GM23338 (cell line): ENCODE data around the gene PJA2. TPM values are rescaled to one million over a fixed set of nuclear protein-coding genes. Genes with fewer than 3 reads are reported as not detected.

Experiments
- ATAC-seq: fragments of 200-7000 bp; cut with Tn5 transposase; 3 replicates; pipeline ENCODE4 v1.9.1; 2020
- DNase-seq: peaks from one replicate; pipeline ENCODE4 v3.0.0-alpha.2; 2015; ENCODE audit warnings: low spot score
- H2AFZ ChIP-seq: fragments of 200-600 bp; sonication (generic); 2 replicates; pipeline ENCODE4 v1.8.0; 2016; ENCODE audit warnings: antibody characterized with exemption, mild to moderate bottlenecking, moderate library complexity
- H3F3A ChIP-seq: fragments of 200-600 bp; sonication (generic); replicated peaks from 2 replicates; pipeline ENCODE4 v1.8.0; 2017; ENCODE audit warnings: antibody characterized with exemption, mixed run types, low read depth
- H3K27ac ChIP-seq: fragments of 200-600 bp; sonication (generic); 2 replicates; pipeline ENCODE4 v1.6.1; 2016; ENCODE audit warnings: low read depth
- H3K27me3 ChIP-seq: fragments of 200-600 bp; sonication (generic); 2 replicates; pipeline ENCODE4 v1.8.0; 2016; ENCODE audit warnings: mild to moderate bottlenecking, mixed run types, moderate library complexity; ENCODE audit not compliant: insufficient read depth
- H3K36me3 ChIP-seq: fragments of 200-600 bp; sonication (generic); 2 replicates; pipeline ENCODE4 v1.8.0; 2016; ENCODE audit warnings: mild to moderate bottlenecking; ENCODE audit not compliant: insufficient read depth
- H3K4me1 ChIP-seq: fragments of 200-600 bp; sonication (generic); 2 replicates; pipeline ENCODE4 v1.8.0; 2016; ENCODE audit warnings: mild to moderate bottlenecking, moderate library complexity; ENCODE audit not compliant: insufficient read depth
- H3K4me2 ChIP-seq: fragments of 200-600 bp; sonication (generic); 2 replicates; pipeline ENCODE4 v1.7.1; 2017; ENCODE audit warnings: mixed run types
- H3K4me3 ChIP-seq: fragments of 200-600 bp; sonication (generic); 2 replicates; pipeline ENCODE4 v1.6.1; 2016; ENCODE audit warnings: mixed run types
- H3K79me2 ChIP-seq: fragments of 200-600 bp; sonication (generic); replicated peaks from 2 replicates; pipeline ENCODE4 v1.8.0; 2017; ENCODE audit warnings: mild to moderate bottlenecking; ENCODE audit not compliant: insufficient read depth
- H3K9me2 ChIP-seq: fragments of 200-600 bp; sonication (generic); 2 replicates; pipeline ENCODE4 v1.8.0; 2017; ENCODE audit not compliant: insufficient read depth
- H4K20me1 ChIP-seq: fragments of 200-600 bp; sonication (generic); replicated peaks from 2 replicates; pipeline ENCODE4 v1.8.0; 2017; ENCODE audit warnings: mild to moderate bottlenecking; ENCODE audit not compliant: insufficient read depth
- H3K27ac Mint-ChIP-seq: 2 replicates; pipeline ENCODE4 v1.8.0; 2020; ENCODE audit warnings: inconsistent platforms, mild to moderate bottlenecking, moderate library complexity, mixed read lengths
- H3K27me3 Mint-ChIP-seq: 3 replicates; pipeline ENCODE4 v1.8.0; 2022; ENCODE audit warnings: low read depth, mild to moderate bottlenecking, moderate library complexity, mixed read lengths, inconsistent platforms; ENCODE audit not compliant: insufficient read depth, poor library complexity
- H3K36me3 Mint-ChIP-seq: 3 replicates; pipeline ENCODE4 v1.8.0; 2021; ENCODE audit warnings: low read depth, mild to moderate bottlenecking, inconsistent platforms, moderate library complexity, mixed read lengths
- H3K4me1 Mint-ChIP-seq: 3 replicates; pipeline ENCODE4 v1.8.0; 2020; ENCODE audit warnings: mild to moderate bottlenecking, inconsistent platforms, mixed read lengths
- H3K4me3 Mint-ChIP-seq: 3 replicates; pipeline ENCODE4 v1.8.0; 2021; ENCODE audit warnings: moderate library complexity, mild to moderate bottlenecking, inconsistent platforms, mixed read lengths
- H3K9me3 Mint-ChIP-seq: 3 replicates; pipeline ENCODE4 v1.8.0; 2020; ENCODE audit warnings: moderate library complexity, mild to moderate bottlenecking, inconsistent platforms, mixed read lengths
- CREB1 ChIP-seq: fragments of 250-450 bp; sonication (Bioruptor Pico); IDR thresholded peaks from 2 replicates; pipeline ENCODE4 v1.5.0; 2020; ENCODE audit warnings: low read depth, mild to moderate bottlenecking, moderate library complexity
- EZH2 ChIP-seq: fragments of 200-600 bp; sonication (generic); IDR thresholded peaks from one replicate; pipeline ENCODE4 v1.8.0; 2017; ENCODE audit warnings: antibody characterized with exemption, mild to moderate bottlenecking, low read depth; ENCODE audit not compliant: unreplicated experiment
- EZH2phosphoT487 ChIP-seq: fragments of 200-600 bp; sonication (generic); IDR thresholded peaks from one replicate; pipeline ENCODE4 v1.8.1; 2018; ENCODE audit warnings: antibody characterized with exemption; ENCODE audit not compliant: unreplicated experiment
- JUNB ChIP-seq: IDR thresholded peaks from one replicate; pipeline ENCODE4 v1.6.1; 2016; ENCODE audit warnings: antibody characterized with exemption; ENCODE audit not compliant: unreplicated experiment
- NANOG ChIP-seq: IDR thresholded peaks from 2 replicates; pipeline ENCODE4 v1.6.1; 2016; ENCODE audit warnings: antibody characterized with exemption, borderline replicate concordance
- STAT1 ChIP-seq: IDR thresholded peaks from one replicate; pipeline ENCODE4 v1.6.1; 2016; ENCODE audit warnings: antibody characterized with exemption; ENCODE audit not compliant: unreplicated experiment
- ZNF114 ChIP-seq: fragments of 250-450 bp; sonication (Bioruptor Pico); IDR thresholded peaks from 2 replicates; pipeline ENCODE4 v1.5.0; 2020; ENCODE audit warnings: mild to moderate bottlenecking, moderate library complexity
- ZNF331 ChIP-seq: fragments of 250-450 bp; sonication (Bioruptor Pico); IDR thresholded peaks from 2 replicates; pipeline ENCODE4 v1.5.0; 2020; ENCODE audit warnings: low read depth, mild to moderate bottlenecking, moderate library complexity
- polyA plus RNA-seq: library from polyadenylated mRNA; unstranded; fragments of >200 nt; fragmentation: Nextera tagmentation; extraction: Ambion mirVana; gene quantifications from 2 replicates; pipeline ENCODE4 v1.2.1, GENCODE V29; 2016
- total RNA-seq: library from RNA; depleted of rRNA; stranded (reverse); fragments of >200 nt; shearing (Covaris generic); gene quantifications from 2 replicates; pipeline ENCODE4 v1.2.3, GENCODE V29; 2014
- TF ChIP-seq, protein P1 (sequence below): IDR thresholded peaks from 2 replicates; pipeline ENCODE4 v1.6.1; 2016; ENCODE audit warnings: antibody characterized with exemption
- TF ChIP-seq, protein P2 (sequence below): fragments of 250-450 bp; sonication (Bioruptor Pico); IDR thresholded peaks from 2 replicates; pipeline ENCODE4 v1.5.0; 2020; ENCODE audit warnings: mild to moderate bottlenecking, moderate library complexity
- TF ChIP-seq, protein P3 (sequence below), 2 experiments: fragments of 200-600 bp in 1 of 2; sonication (generic) in 1 of 2; conservative IDR thresholded peaks; 2 replicates each; pipeline versions ENCODE4 v1.5.1 to v1.6.1; 2016 to 2017; ENCODE audit warnings: antibody characterized with exemption in 2 of 2, low read depth in 2 of 2, mild to moderate bottlenecking in 2 of 2, moderate library complexity in 1 of 2
- TF ChIP-seq, protein P4 (sequence below): IDR thresholded peaks from one replicate; pipeline ENCODE4 v1.6.1; 2018; ENCODE audit warnings: antibody characterized with exemption; ENCODE audit not compliant: unreplicated experiment

The PJA2 gene
- total and polyA plus RNA-seq, 2 experiments from 2014 or later: 31.5 to 65.3 TPM

DNA sequence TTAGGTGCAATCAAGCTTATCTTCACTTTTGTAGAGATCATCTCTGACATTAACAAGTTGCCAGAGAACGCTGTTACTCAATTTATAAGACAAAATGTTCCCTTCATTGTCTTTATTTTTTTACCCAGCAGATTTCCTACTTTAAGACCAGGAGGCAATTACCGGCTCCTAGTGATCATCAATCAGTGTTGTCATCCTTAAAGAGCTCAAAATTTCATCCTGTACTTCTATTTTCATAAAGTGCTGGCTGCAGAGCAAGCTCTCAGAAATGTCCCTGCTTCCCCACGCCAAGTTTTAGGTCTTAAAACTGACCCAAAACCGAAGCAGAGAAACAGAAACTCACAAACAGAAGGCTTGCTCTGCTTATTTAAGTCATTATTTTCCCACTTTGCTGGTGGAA is 82.9 kb downstream of the PJA2 start (continued):
- TF ChIP-seq, protein P1, sequence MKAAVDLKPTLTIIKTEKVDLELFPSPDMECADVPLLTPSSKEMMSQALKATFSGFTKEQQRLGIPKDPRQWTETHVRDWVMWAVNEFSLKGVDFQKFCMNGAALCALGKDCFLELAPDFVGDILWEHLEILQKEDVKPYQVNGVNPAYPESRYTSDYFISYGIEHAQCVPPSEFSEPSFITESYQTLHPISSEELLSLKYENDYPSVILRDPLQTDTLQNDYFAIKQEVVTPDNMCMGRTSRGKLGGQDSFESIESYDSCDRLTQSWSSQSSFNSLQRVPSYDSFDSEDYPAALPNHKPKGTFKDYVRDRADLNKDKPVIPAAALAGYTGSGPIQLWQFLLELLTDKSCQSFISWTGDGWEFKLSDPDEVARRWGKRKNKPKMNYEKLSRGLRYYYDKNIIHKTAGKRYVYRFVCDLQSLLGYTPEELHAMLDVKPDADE: no peak
- TF ChIP-seq JUNB (no peak), EZH2phosphoT487 (no peak), STAT1 (no peak), EZH2 (no peak), CREB1 (no peak)

DNA sequence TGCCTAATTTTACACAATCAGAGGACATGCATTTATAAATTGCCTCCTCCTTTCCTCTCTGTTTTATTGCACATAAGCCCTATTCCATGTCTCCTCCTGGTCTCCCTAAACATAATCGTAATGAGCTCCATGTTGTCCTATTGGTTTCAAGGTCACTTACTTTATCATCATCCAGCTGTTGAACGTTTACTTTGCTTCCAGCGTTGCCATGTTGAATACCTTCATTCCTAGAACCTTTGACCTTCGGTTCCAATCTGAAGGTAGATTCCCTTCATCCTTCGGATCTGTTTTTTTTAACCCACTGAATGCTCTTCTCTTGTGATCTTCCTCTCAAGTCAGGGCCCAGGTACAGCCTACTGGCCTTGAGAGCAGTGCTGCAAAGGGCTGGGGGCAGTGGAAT is 84.3 kb downstream of the PJA2 start:
- H3K27ac Mint-ChIP-seq: no peak overlapping the region; the same call in 1 of the 2 replicates
- TF ChIP-seq, protein P1: no peak
- TF ChIP-seq ZNF114 (no peak), ZNF331 (CRISPR knock-in tag) (no peak), STAT1 (no peak), NANOG (no peak)
- TF ChIP-seq, protein P2, sequence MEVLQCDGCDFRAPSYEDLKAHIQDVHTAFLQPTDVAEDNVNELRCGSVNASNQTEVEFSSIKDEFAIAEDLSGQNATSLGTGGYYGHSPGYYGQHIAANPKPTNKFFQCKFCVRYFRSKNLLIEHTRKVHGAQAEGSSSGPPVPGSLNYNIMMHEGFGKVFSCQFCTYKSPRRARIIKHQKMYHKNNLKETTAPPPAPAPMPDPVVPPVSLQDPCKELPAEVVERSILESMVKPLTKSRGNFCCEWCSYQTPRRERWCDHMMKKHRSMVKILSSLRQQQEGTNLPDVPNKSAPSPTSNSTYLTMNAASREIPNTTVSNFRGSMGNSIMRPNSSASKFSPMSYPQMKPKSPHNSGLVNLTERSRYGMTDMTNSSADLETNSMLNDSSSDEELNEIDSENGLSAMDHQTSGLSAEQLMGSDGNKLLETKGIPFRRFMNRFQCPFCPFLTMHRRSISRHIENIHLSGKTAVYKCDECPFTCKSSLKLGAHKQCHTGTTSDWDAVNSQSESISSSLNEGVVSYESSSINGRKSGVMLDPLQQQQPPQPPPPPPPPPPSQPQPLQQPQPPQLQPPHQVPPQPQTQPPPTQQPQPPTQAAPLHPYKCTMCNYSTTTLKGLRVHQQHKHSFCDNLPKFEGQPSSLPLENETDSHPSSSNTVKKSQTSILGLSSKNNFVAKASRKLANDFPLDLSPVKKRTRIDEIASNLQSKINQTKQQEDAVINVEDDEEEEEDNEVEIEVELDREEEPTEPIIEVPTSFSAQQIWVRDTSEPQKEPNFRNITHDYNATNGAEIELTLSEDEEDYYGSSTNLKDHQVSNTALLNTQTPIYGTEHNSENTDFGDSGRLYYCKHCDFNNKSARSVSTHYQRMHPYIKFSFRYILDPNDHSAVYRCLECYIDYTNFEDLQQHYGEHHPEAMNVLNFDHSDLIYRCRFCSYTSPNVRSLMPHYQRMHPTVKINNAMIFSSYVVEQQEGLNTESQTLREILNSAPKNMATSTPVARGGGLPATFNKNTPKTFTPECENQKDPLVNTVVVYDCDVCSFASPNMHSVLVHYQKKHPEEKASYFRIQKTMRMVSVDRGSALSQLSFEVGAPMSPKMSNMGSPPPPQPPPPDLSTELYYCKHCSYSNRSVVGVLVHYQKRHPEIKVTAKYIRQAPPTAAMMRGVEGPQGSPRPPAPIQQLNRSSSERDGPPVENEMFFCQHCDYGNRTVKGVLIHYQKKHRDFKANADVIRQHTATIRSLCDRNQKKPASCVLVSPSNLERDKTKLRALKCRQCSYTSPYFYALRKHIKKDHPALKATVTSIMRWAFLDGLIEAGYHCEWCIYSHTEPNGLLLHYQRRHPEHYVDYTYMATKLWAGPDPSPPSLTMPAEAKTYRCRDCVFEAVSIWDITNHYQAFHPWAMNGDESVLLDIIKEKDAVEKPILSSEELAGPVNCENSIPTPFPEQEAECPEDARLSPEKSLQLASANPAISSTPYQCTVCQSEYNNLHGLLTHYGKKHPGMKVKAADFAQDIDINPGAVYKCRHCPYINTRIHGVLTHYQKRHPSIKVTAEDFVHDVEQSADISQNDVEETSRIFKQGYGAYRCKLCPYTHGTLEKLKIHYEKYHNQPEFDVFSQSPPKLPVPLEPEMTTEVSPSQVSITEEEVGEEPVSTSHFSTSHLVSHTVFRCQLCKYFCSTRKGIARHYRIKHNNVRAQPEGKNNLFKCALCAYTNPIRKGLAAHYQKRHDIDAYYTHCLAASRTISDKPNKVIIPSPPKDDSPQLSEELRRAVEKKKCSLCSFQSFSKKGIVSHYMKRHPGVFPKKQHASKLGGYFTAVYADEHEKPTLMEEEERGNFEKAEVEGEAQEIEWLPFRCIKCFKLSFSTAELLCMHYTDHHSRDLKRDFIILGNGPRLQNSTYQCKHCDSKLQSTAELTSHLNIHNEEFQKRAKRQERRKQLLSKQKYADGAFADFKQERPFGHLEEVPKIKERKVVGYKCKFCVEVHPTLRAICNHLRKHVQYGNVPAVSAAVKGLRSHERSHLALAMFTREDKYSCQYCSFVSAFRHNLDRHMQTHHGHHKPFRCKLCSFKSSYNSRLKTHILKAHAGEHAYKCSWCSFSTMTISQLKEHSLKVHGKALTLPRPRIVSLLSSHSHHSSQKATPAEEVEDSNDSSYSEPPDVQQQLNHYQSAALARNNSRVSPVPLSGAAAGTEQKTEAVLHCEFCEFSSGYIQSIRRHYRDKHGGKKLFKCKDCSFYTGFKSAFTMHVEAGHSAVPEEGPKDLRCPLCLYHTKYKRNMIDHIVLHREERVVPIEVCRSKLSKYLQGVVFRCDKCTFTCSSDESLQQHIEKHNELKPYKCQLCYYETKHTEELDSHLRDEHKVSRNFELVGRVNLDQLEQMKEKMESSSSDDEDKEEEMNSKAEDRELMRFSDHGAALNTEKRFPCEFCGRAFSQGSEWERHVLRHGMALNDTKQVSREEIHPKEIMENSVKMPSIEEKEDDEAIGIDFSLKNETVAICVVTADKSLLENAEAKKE (CRISPR knock-in tag): no peak
- TF ChIP-seq, protein P3, sequence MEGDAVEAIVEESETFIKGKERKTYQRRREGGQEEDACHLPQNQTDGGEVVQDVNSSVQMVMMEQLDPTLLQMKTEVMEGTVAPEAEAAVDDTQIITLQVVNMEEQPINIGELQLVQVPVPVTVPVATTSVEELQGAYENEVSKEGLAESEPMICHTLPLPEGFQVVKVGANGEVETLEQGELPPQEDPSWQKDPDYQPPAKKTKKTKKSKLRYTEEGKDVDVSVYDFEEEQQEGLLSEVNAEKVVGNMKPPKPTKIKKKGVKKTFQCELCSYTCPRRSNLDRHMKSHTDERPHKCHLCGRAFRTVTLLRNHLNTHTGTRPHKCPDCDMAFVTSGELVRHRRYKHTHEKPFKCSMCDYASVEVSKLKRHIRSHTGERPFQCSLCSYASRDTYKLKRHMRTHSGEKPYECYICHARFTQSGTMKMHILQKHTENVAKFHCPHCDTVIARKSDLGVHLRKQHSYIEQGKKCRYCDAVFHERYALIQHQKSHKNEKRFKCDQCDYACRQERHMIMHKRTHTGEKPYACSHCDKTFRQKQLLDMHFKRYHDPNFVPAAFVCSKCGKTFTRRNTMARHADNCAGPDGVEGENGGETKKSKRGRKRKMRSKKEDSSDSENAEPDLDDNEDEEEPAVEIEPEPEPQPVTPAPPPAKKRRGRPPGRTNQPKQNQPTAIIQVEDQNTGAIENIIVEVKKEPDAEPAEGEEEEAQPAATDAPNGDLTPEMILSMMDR (conservative IDR thresholded peaks at IDR 0.05; ENCODE audit: low read depth in 2 of 2): no peak
- TF ChIP-seq, protein P4, sequence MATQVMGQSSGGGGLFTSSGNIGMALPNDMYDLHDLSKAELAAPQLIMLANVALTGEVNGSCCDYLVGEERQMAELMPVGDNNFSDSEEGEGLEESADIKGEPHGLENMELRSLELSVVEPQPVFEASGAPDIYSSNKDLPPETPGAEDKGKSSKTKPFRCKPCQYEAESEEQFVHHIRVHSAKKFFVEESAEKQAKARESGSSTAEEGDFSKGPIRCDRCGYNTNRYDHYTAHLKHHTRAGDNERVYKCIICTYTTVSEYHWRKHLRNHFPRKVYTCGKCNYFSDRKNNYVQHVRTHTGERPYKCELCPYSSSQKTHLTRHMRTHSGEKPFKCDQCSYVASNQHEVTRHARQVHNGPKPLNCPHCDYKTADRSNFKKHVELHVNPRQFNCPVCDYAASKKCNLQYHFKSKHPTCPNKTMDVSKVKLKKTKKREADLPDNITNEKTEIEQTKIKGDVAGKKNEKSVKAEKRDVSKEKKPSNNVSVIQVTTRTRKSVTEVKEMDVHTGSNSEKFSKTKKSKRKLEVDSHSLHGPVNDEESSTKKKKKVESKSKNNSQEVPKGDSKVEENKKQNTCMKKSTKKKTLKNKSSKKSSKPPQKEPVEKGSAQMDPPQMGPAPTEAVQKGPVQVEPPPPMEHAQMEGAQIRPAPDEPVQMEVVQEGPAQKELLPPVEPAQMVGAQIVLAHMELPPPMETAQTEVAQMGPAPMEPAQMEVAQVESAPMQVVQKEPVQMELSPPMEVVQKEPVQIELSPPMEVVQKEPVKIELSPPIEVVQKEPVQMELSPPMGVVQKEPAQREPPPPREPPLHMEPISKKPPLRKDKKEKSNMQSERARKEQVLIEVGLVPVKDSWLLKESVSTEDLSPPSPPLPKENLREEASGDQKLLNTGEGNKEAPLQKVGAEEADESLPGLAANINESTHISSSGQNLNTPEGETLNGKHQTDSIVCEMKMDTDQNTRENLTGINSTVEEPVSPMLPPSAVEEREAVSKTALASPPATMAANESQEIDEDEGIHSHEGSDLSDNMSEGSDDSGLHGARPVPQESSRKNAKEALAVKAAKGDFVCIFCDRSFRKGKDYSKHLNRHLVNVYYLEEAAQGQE: no peak

More for the DNA sequence above, 84.3 kb downstream of the PJA2 start:
- Histone ChIP-seq H4K20me1 (no peaks in the 10 kb centered on the region), H3K9me2 (no peaks in the 10 kb centered on the region), H2AFZ (no peak overlapping the region), H3K79me2 (no peaks in the 10 kb centered on the region), H3F3A (no peaks in the 10 kb centered on the region), H3K4me2 (no peak overlapping the region), H3K27ac (no peak overlapping the region), H3K4me3 (no peak overlapping the region), H3K27me3 (no peaks in the 10 kb centered on the region), H3K4me1 (no peaks in the 10 kb centered on the region), H3K36me3 (no peaks in the 10 kb centered on the region)
- Mint-ChIP-seq H3K27me3 (peaks cover 2% of the 10 kb centered on the region), H3K4me3 (no peak overlapping the region), H3K9me3 (no peaks in the 10 kb centered on the region; the same call in 2 of the 3 replicates), H3K4me1 (0 out of 3 replicates have a peak, but pooled peaks cover 2% of the 10 kb centered on the region), H3K36me3 (no peaks in the 10 kb centered on the region; the same call in 2 of the 3 replicates)
- DNase-seq: no peak
- ATAC-seq: no peak
